ENCODE results near the gene PTGDR2.

Gene PTGDR2

GRCh38 chr11:60855726-60856633, at the start of gene PTGDR2:
Gene PTGDR2, minus strand, starts transcription at chr11:60855950. Its CDS starts 2,228 bp downstream, at chr11:60853722.
- H3K27me3 ChIP-seq (ENCODE audit: low read depth): no peaks in the 10 kb centered on the region
- in situ Hi-C loops (cut with MboI; ENCODE audit: low sequenced_read_pairs): no loop called here
- H3K36me3 ChIP-seq (replicated peaks): peaks cover 11% of the 10 kb centered on the region
- H3K9me3 ChIP-seq: no peaks in the 10 kb centered on the region
- DNase-seq (ENCODE audit: low spot score in 2 of 2): no peak
- H3K4me3 ChIP-seq: no peak within 1 kb of the TSS
- no peaks in the 10 kb centered on the region for H3K4me1 ChIP-seq

DNA sequence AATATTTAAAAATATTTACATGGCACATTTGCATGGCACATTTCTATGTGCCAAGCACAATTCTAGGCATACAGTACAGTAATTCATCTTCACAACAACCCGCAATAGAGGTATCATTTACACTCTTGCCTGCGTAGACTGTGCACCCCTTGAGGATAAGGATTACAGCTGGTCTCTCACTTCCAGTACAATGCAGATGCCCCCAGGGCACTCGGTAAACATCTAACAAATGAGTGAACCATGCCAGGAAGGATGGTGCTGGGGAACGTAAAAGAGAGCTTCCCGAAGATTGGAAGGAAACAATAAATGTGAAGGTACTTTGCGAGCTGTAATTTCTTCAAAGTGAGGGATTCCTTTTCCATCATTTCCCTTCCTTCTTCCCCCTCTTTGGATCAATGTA, 49.3 kb upstream of the PTGDR2 start:
- H3K4me3 ChIP-seq: peak overlapping the region; percentile 89
- H3K9me3 ChIP-seq: no peaks in the 10 kb centered on the region
- peaks cover 11% of the 10 kb centered on the region for H3K27me3 ChIP-seq (ENCODE audit: low read depth)
- in situ Hi-C loops (cut with MboI; ENCODE audit: low sequenced_read_pairs): loop anchor here (25.0 kb wide), 1 partner anchor 793 kb away; no protein-coding TSS in a partner anchor
- peaks cover 2% of the 10 kb centered on the region; the same call in 1 of the 2 replicates for H3K4me1 ChIP-seq
- peak in 1 of 2 experiments; percentile 75 for DNase-seq (ENCODE audit: low spot score in 2 of 2)
- peaks cover 44% of the 10 kb centered on the region for H3K36me3 ChIP-seq (replicated peaks)

- Histone ChIP-seq H3K36me3 (replicated peaks) (peaks cover 68% of the 10 kb centered on the region), H3K4me3 (no peak overlapping the region), H3K4me1 (peaks cover 2% of the 10 kb centered on the region; the same call in 1 of the 2 replicates), H3K9me3 (no peaks in the 10 kb centered on the region), H3K27me3 (ENCODE audit: low read depth) (no peaks in the 10 kb centered on the region)
- no peak for DNase-seq (ENCODE audit: low spot score in 2 of 2)
- in situ Hi-C loops (cut with MboI; ENCODE audit: low sequenced_read_pairs): loop anchor here (25.0 kb wide), 1 partner anchor 790 kb away; no protein-coding TSS in a partner anchor
Observed at GRCh38 chr11:60902625-60903024, 46.9 kb upstream of the PTGDR2 start.

- no peaks in the 10 kb centered on the region for H3K9me3 ChIP-seq
- peaks cover 82% of the 10 kb centered on the region for H3K36me3 ChIP-seq (replicated peaks)
- H3K4me3 ChIP-seq: no peak overlapping the region
- peaks cover 2% of the 10 kb centered on the region; the same call in 1 of the 2 replicates for H3K4me1 ChIP-seq
- in situ Hi-C loops (cut with MboI; ENCODE audit: low sequenced_read_pairs): loop anchor here (25.0 kb wide), 1 partner anchor 789 kb away; no protein-coding TSS in a partner anchor
- DNase-seq (ENCODE audit: low spot score in 2 of 2): no peak
- H3K27me3 ChIP-seq (ENCODE audit: low read depth): no peaks in the 10 kb centered on the region
Observed at GRCh38 chr11:60900673-60901404, 45.1 kb upstream of the PTGDR2 start.

DNA sequence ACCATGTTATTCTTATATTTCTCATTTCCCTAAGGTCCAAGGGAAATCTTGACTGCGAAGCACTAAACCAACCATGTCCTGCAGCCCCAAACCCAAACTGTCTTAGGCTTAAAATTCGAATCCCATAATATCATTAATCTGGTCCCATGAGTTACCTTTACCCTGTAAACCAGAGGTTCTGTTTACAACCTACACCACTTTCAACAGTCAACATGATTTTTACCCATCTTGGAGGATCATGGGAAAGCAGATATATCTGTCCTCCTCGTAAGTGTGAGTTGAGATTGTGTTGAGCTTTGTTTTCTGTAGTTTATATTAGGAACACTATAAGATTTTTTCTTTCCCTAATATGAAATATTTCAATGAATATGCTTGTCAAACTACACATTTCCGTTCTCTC, 44.2 kb upstream of the PTGDR2 start:
- H3K4me3 ChIP-seq: no peak overlapping the region
- H3K9me3 ChIP-seq: no peaks in the 10 kb centered on the region
- DNase-seq (ENCODE audit: low spot score in 2 of 2): no peak
- H3K27me3 ChIP-seq (ENCODE audit: low read depth): no peaks in the 10 kb centered on the region
- peaks cover 91% of the 10 kb centered on the region for H3K36me3 ChIP-seq (replicated peaks)
- in situ Hi-C loops (cut with MboI; ENCODE audit: low sequenced_read_pairs): loop anchor here (10.0 to 25.0 kb wide), 2 partner anchors 125 to 788 kb away; no protein-coding TSS in a partner anchor
- peaks cover 2% of the 10 kb centered on the region; the same call in 1 of the 2 replicates for H3K4me1 ChIP-seq

DNA sequence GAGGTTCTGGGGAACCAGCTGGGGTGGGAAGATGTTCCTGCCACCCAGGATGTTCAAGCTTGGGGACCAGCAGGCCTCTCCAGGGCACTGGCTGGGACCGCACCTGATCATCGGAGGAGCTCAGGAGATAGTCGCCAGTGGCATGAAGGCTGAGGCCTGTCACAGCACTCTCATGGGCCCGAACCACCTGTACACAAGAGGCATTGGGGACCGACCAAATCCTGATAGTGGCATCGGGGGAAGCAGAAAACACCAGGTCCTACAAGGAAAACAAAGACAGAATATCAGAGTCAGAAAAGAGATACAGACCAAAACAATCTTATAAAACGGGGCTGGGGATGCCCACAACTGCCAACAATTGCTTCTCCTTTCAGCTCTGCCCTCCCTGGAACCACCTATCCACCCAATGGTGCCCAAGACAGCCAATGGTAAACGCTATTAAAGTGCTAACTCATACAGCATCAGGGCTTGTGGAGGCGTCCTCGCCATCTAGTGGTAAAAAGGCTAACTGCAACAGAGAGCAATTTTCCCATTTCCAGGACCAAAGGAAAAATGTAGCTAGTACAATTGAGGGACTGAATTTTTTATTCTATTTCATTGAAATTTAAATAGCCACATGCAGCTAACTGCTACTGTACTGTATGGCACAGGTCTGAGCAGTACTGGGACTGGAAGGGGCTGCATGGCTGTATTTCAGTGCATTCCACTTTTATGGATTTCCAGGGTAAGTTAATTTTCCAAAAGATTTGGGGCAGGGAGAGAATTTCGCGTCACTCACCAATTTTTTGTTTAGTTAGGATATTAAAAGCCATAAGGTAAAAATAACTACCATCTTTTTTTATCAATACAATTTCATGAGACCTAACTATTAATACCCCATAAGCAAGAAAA, 43.5 kb upstream of the PTGDR2 start:
- Histone ChIP-seq H3K27me3 (ENCODE audit: low read depth) (no peaks in the 10 kb centered on the region), H3K4me1 (no peaks in the 10 kb centered on the region), H3K9me3 (no peaks in the 10 kb centered on the region), H3K4me3 (no peak overlapping the region), H3K36me3 (replicated peaks) (peaks cover 98% of the 10 kb centered on the region)
- DNase-seq (ENCODE audit: low spot score in 2 of 2): peak; percentile 41 to 69
- in situ Hi-C loops (cut with MboI; ENCODE audit: low sequenced_read_pairs): loop anchor here (10.0 kb wide), 1 partner anchor 124 kb away; no protein-coding TSS in a partner anchor

DNA sequence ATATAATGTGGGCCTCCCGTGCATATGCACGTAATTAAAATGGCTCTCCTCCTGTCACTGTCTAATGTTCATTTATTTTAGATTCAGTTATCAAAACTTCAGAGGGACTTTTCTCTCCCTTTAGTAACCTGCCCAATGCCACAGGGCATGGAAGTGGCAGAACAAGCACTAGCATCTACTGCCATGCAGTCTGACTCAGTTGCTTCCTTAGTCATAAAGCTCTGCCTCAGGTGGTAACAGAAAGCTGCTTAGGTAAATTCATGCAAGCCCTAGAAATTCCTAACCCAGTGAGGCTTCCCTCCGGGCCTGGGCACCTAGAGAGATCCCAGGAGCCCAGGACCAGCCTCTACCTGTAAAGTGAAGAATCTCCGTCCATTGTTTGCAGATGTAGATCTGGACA, 41.7 kb upstream of the PTGDR2 start:
- in situ Hi-C loops (cut with MboI; ENCODE audit: low sequenced_read_pairs): loop anchor here (10.0 kb wide), 1 partner anchor 123 kb away; no protein-coding TSS in a partner anchor
- H3K4me1 ChIP-seq: no peaks in the 10 kb centered on the region
- H3K36me3 ChIP-seq (replicated peaks): peaks cover 92% of the 10 kb centered on the region
- no peak overlapping the region for H3K4me3 ChIP-seq
- H3K9me3 ChIP-seq: no peaks in the 10 kb centered on the region
- no peak for DNase-seq (ENCODE audit: low spot score in 2 of 2)
- no peaks in the 10 kb centered on the region for H3K27me3 ChIP-seq (ENCODE audit: low read depth)

GRCh38 chr11:60895687-60896086, 39.9 kb upstream of the PTGDR2 start:
- H3K9me3 ChIP-seq: no peaks in the 10 kb centered on the region
- H3K4me1 ChIP-seq: no peaks in the 10 kb centered on the region
- no peak for DNase-seq (ENCODE audit: low spot score in 2 of 2)
- peaks cover 81% of the 10 kb centered on the region for H3K36me3 ChIP-seq (replicated peaks)
- in situ Hi-C loops (cut with MboI; ENCODE audit: low sequenced_read_pairs): loop anchor here (10.0 kb wide), 1 partner anchor 121 kb away; no protein-coding TSS in a partner anchor
- no peak overlapping the region for H3K4me3 ChIP-seq
- H3K27me3 ChIP-seq (ENCODE audit: low read depth): no peaks in the 10 kb centered on the region

DNA sequence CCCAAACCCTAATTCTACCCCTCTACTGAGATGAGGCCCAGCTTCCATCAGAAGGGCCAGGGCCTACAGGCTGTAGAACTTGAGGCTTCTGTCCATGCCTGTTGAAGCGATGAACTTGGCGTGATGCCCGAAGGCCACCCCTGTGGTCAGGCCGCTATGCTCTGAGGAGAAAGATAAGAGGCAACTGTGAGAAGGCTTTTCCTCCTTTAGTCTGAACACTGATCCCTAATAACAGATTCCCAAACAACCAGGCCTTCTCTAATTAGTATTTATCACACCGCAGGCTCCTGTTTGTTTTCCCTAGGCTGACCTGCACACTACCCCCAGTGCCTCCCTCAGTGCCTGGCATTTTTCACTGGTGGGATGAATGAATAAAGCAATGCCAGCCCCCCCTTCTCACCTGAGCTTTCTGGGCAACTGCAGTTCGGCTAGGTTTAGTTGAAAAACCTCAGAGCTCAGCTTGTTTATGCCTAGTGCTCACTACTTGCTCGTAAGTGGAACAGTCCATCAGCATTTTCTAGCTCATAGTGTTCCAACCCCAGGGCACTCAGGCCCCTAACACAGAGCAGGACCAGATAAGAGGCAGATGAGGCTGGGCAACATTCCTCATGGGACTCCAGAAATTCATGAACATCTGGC, 35.5 kb upstream of the PTGDR2 start:
- H3K36me3 ChIP-seq (replicated peaks): peaks cover 40% of the 10 kb centered on the region
- DNase-seq (ENCODE audit: low spot score in 2 of 2): no peak
- no peaks in the 10 kb centered on the region for H3K4me1 ChIP-seq
- H3K4me3 ChIP-seq: no peak overlapping the region
- no peaks in the 10 kb centered on the region for H3K9me3 ChIP-seq
- in situ Hi-C loops (cut with MboI; ENCODE audit: low sequenced_read_pairs): loop anchor here (10.0 kb wide), 1 partner anchor 116 kb away; no protein-coding TSS in a partner anchor
- H3K27me3 ChIP-seq (ENCODE audit: low read depth): no peaks in the 10 kb centered on the region

- no peaks in the 10 kb centered on the region for H3K9me3 ChIP-seq
- in situ Hi-C loops (cut with MboI; ENCODE audit: low sequenced_read_pairs): loop anchor here (10.0 kb wide), 1 partner anchor 116 kb away; no protein-coding TSS in a partner anchor
- no peaks in the 10 kb centered on the region for H3K4me1 ChIP-seq
- no peaks in the 10 kb centered on the region for H3K27me3 ChIP-seq (ENCODE audit: low read depth)
- no peak overlapping the region for H3K4me3 ChIP-seq
- no peak for DNase-seq (ENCODE audit: low spot score in 2 of 2)
- H3K36me3 ChIP-seq (replicated peaks): peaks cover 34% of the 10 kb centered on the region
Observed at GRCh38 chr11:60890696-60891095, 34.9 kb upstream of the PTGDR2 start.

DNA sequence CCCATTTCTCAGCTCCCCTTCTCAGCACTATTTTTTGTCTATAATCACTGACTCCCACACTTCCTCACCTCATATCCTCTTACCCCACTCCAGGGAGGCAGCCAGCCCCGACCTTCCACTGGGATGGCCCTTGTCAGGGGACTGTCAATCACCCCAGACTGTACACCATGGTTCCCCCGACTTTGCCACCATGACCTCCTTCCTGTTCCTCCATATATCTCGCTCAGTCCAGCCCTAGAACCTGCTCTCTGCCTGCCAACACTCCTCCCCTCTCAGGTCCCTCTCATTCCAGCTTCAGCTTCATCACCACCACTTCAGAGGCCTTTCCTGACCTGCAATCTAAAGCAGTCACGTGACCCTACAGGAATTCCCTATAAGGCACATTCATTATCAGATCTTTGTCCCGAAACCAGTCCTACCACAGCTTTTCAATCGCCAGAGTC, 34.1 kb upstream of the PTGDR2 start:
- no peak for DNase-seq (ENCODE audit: low spot score in 2 of 2)
- H3K27me3 ChIP-seq (ENCODE audit: low read depth): no peaks in the 10 kb centered on the region
- H3K9me3 ChIP-seq: no peaks in the 10 kb centered on the region
- no peak overlapping the region for H3K4me3 ChIP-seq
- no peaks in the 10 kb centered on the region for H3K4me1 ChIP-seq
- peaks cover 26% of the 10 kb centered on the region for H3K36me3 ChIP-seq (replicated peaks)
- in situ Hi-C loops (cut with MboI; ENCODE audit: low sequenced_read_pairs): loop anchor here (10.0 kb wide), 1 partner anchor 115 kb away; no protein-coding TSS in a partner anchor

GRCh38 chr11:60887556-60887955, 31.8 kb upstream of the PTGDR2 start:
- H3K4me3 ChIP-seq: no peak overlapping the region
- in situ Hi-C loops (cut with MboI; ENCODE audit: low sequenced_read_pairs): no loop called here
- H3K36me3 ChIP-seq (replicated peaks): peaks cover 17% of the 10 kb centered on the region
- peak; percentile 20 to 42 for DNase-seq (ENCODE audit: low spot score in 2 of 2)
- H3K9me3 ChIP-seq: no peaks in the 10 kb centered on the region
- no peaks in the 10 kb centered on the region for H3K4me1 ChIP-seq
- H3K27me3 ChIP-seq (ENCODE audit: low read depth): no peaks in the 10 kb centered on the region

Data from HAP-1 (cell line).